Esophagus squamous epithelium (tissue), 5 donors: ENCODE data around the gene PRELID3B. TPM values are rescaled to one million over a fixed set of nuclear protein-coding genes. Genes with fewer than 3 reads are reported as not detected.

ENCODE experiments used
- DNase-seq: peaks from one replicate; lab custom pipeline; 2025; lab: John Stamatoyannopoulos, UW
- H3K27ac ChIP-seq, 4 donors: fragments of 200-600 bp; sonication (generic); one replicate each; pipeline ENCODE4 v1.5.1; 2016 to 2019; ENCODE audit warnings: mild to moderate bottlenecking in 1 of 4
- H3K27me3 ChIP-seq, 4 donors: fragments of 200-600 bp; sonication (generic); 1 replicate in 3 of 4; 2 replicates in 1 of 4; pipeline versions ENCODE4 v1.5.1 to v1.6.0; 2017 to 2021; ENCODE audit warnings: antibody characterized with exemption in 1 of 4
- H3K36me3 ChIP-seq, 3 donors: fragments of 200-600 bp; sonication (generic); one replicate each; pipeline ENCODE4 v1.5.1; 2016 to 2019
- H3K4me1 ChIP-seq, 3 donors: fragments of 200-600 bp; sonication (generic); one replicate each; pipeline ENCODE4 v1.5.1; 2017 to 2019
- H3K4me3 ChIP-seq, 4 donors: fragments of 200-600 bp; sonication (generic); 1 replicate in 3 of 4; 2 replicates in 1 of 4; pipeline ENCODE4 v1.5.1; 2016 to 2019; ENCODE audit warnings: mild to moderate bottlenecking in 2 of 4, moderate library complexity in 1 of 4
- H3K9me3 ChIP-seq, 3 donors: fragments of 200-600 bp; sonication (generic); one replicate each; pipeline ENCODE4 v1.5.1; 2016 to 2019
- POLR2A ChIP-seq, 4 donors: fragments of 450-650 bp; IDR thresholded peaks; one replicate each; pipeline ENCODE4 v1.6.1; 2017; ENCODE audit warnings: antibody characterized with exemption in 4 of 4, mild to moderate bottlenecking in 4 of 4, moderate library complexity in 3 of 4
- WGBS, 2 donors: methylation state at CpG; one replicate each; pipeline ENCODE4 v1.1.5; 2018; 5-methylcytosine and 5-hydroxymethylcytosine counted together
- intact Hi-C: fragments of 100-400 bp; cut with DNase I; formaldehyde crosslinking; loops from one replicate; pipeline ENCODE4 v1.15.0; 2022
- total RNA-seq, 4 donors: library from RNA; depleted of rRNA; stranded (reverse); fragments of >200 nt; gene quantifications; one replicate each; pipeline ENCODE4 v1.1.0, GENCODE V29; 2016
- TF ChIP-seq, protein P1 (sequence below), 6 experiments: fragments of 450-650 bp in 4 of 6; fragments of 200-600 bp in 2 of 6; sonication (generic) in 2 of 6; IDR thresholded peaks; one replicate each; pipeline ENCODE4 v1.5.1; 2016 to 2019; ENCODE audit warnings: antibody characterized with exemption in 6 of 6, mild to moderate bottlenecking in 4 of 6, moderate library complexity in 4 of 6
- donor health status: DM: yes; HTN: yes; CAD: no.

Gene PRELID3B
- total RNA-seq, 4 donors from 2014 or later: 44.7 to 73.1 (median 68.5) TPM

DNA sequence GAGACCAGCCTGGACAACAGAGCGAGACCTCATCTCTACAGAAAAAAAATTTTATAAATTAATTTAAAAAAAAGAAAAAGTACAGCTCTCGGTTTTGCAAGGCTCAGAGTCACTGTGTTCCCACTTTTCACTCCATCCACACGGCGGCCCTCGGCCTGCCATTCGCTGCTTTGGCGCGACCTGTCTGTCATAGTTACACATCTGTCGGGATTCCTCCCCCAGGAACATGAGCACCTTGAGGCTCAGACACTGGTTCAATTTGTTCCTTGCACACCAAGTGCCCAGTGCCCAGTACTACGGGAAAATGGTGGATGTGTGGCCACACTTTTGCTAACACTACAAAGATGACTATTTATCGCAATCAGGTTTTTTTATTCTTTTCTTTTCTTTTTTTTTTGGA lies 43.9 kb downstream of the PRELID3B start:
- DNase-seq: no peak
- intact Hi-C loops: no loop called here
- no peaks in the 10 kb centered on the region for H3K27me3 ChIP-seq
- TF ChIP-seq, protein P1, sequence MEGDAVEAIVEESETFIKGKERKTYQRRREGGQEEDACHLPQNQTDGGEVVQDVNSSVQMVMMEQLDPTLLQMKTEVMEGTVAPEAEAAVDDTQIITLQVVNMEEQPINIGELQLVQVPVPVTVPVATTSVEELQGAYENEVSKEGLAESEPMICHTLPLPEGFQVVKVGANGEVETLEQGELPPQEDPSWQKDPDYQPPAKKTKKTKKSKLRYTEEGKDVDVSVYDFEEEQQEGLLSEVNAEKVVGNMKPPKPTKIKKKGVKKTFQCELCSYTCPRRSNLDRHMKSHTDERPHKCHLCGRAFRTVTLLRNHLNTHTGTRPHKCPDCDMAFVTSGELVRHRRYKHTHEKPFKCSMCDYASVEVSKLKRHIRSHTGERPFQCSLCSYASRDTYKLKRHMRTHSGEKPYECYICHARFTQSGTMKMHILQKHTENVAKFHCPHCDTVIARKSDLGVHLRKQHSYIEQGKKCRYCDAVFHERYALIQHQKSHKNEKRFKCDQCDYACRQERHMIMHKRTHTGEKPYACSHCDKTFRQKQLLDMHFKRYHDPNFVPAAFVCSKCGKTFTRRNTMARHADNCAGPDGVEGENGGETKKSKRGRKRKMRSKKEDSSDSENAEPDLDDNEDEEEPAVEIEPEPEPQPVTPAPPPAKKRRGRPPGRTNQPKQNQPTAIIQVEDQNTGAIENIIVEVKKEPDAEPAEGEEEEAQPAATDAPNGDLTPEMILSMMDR (IDR thresholded peaks at IDR 0.05): no peak
- H3K36me3 ChIP-seq: peaks cover 17 to 97% (median 21%) of the 10 kb centered on the region in 3 donors
- H3K27ac ChIP-seq: no peak overlapping the region
- 86 to 87% methylated on average over 11 of the region's 11 CpGs for WGBS, 2 donors
- H3K4me3 ChIP-seq: no peak overlapping the region
- peaks cover 0 to 11% (median 1%) of the 10 kb centered on the region in 3 donors for H3K4me1 ChIP-seq
- H3K9me3 ChIP-seq: no peaks in the 10 kb centered on the region

DNA sequence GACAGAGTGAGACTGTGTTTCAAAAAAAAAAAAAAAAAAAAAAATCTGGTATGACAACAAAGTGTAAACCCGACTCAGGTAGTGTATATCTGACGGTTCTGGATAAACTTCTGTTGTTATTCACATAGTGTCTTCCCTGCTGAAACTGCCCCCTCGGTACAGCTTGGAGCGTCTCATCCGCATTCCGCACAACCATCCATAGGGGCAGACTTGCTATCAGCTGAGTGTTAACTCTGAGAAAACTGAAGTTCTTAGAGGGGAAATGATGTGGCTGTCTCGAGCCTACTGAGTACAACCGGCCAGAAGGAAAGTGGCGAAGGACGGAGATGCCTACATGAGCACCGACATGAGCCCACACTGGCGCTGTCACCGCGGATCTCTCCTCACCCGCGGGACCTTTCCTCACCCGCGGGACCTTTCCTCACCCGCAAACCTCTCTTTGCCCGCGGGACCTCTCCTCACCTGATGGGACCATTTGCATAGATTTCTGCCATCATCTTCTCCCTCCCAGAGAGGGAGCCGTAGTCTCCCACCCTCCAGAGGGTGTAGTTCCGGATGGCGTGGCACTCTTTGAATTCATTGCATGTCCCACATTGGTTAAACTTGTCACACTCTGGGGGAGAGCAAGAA lies 45.3 kb downstream of the PRELID3B start:
- Histone ChIP-seq H3K27ac (no peak overlapping the region), H3K27me3 (no peaks in the 10 kb centered on the region), H3K4me3 (no peak overlapping the region), H3K4me1 (no peaks in the 10 kb centered on the region), H3K9me3 (no peaks in the 10 kb centered on the region), H3K36me3 (peaks cover 19 to 100% (median 26%) of the 10 kb centered on the region in 3 donors)
- intact Hi-C loops: no loop called here
- 91% methylated on average over 17 to 24 of the region's 24 CpGs for WGBS, 2 donors
- TF ChIP-seq, protein P1 (IDR thresholded peaks at IDR 0.05): no peak
- no peak for TF ChIP-seq POLR2A (IDR thresholded peaks at IDR 0.05)
- no peak for DNase-seq

DNA sequence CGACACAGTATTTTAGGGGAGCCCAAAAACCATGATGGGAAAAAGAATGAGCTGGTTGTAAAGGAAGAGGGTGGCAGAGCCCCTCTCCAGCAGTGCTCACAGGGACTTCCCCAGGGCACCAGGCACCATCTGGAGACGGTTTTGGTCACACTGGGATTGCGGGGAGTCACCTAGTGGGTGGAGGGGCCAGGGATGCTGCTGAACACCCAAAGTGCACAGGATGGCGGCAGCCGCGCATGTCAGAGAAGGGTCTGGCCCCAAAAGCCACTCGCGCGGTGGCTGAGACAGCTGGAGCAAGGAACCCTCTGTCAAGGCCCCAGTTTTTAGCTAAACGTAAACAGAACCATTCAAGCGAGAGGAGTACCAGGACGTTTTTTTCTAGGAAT lies 46.4 kb downstream of the PRELID3B start:
- TF ChIP-seq POLR2A (IDR thresholded peaks at IDR 0.05): no peak
- TF ChIP-seq, protein P1 (IDR thresholded peaks at IDR 0.05): no peak
- WGBS, 2 donors: 83 to 88% methylated on average over 6 to 12 of the region's 12 CpGs

DNA sequence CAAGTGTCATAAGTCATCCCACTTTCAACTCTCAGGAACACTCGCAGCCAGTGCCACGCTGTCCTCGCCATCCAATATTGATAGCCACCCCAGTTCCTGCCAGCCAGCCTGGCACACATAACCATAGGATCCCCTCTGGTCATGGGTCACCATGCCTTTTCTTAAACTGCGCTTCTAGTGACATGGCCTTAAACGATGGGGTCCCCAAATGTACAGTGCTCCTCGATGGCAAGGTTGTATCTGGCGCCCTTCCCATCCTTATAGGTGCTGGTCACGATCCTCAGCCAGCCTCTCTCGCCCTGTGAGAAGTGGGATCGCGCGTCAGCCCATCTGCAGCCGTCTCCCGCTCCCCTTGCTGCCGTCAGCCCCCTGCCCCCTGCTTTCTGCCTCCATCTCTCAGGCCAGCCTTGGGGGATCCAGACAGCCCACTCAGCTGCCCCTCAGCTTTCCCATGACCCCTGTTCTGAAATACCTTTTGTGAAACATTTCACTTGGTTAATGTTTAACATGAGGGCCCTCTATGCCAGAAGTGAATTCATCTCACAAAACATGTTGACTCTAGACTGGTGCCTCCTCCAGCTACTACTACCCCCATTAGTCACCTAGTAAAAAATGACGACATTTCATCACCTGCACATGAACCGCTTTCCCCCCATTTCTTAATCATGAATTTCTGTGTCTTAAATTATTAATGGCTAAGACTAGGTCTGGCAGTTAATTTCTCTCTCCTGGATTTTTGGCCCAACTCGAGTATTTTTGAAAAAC lies 46.9 kb downstream of the PRELID3B start:
- H3K4me3 ChIP-seq: no peak overlapping the region
- H3K36me3 ChIP-seq: peaks cover 23 to 100% (median 34%) of the 10 kb centered on the region in 3 donors
- no peaks in the 10 kb centered on the region for H3K27me3 ChIP-seq
- intact Hi-C loops: no loop called here
- TF ChIP-seq, protein P1 (IDR thresholded peaks at IDR 0.05): no peak
- TF ChIP-seq POLR2A (IDR thresholded peaks at IDR 0.05): no peak
- H3K4me1 ChIP-seq: no peaks in the 10 kb centered on the region
- WGBS, 2 donors: 81 to 87% methylated on average over 12 to 18 of the region's 18 CpGs
- no peak overlapping the region for H3K27ac ChIP-seq
- H3K9me3 ChIP-seq: no peaks in the 10 kb centered on the region
- DNase-seq: no peak

More for the DNA sequence above, 46.4 kb downstream of the PRELID3B start:
- Histone ChIP-seq H3K27me3 (no peaks in the 10 kb centered on the region), H3K4me1 (no peaks in the 10 kb centered on the region), H3K27ac (no peak overlapping the region), H3K4me3 (no peak overlapping the region), H3K36me3 (peaks cover 20 to 100% (median 29%) of the 10 kb centered on the region in 3 donors), H3K9me3 (no peaks in the 10 kb centered on the region)
- no peak for DNase-seq
- intact Hi-C loops: no loop called here
